K562 (cell line): ENCODE data around the gene MPST. TPM values are rescaled to one million over a fixed set of nuclear protein-coding genes. Genes with fewer than 3 reads are reported as not detected.

Experiments
- ATAC-seq: fragments of 200-7000 bp; cut with Tn5 transposase; 3 replicates; pipeline ENCODE4 v1.9.1; 2020; ENCODE audit warnings: moderate library complexity
- BruUV-seq: library from RNA; stranded (reverse); fragments of 400-500 nt; replicated peaks from 2 replicates; lab custom pipeline; 2021; lab: Mats Ljungman, UMichigan
- CTCF ChIA-PET: fragments of 300-600 bp; formaldehyde crosslinking; extraction: SDS; loops from one replicate; lab custom pipeline; 2021; ENCODE audit warnings: low intra/inter-chr PET ratio; lab: Yijun Ruan, JAX
- POLR2A ChIA-PET: fragments of 300-600, 350-650 bp; sonication (Branson Sonifier 250); formaldehyde crosslinking; extraction: SDS; loops from one replicate; lab custom pipeline; 2021; ENCODE audit warnings: antibody characterized with exemption, inconsistent platforms; lab: Yijun Ruan, JAX
- DNase-seq, 4 experiments: peaks; one replicate each; pipeline versions ENCODE4 v3.0.0 to v3.0.0-alpha.2; 2011 to 2018; ENCODE audit warnings: low spot score in 3 of 4, mixed read lengths in 3 of 4; ENCODE audit errors: extremely low read depth in 1 of 4
- FAIRE-seq: peaks from 2 replicates; lab custom pipeline; 2011; peaks lifted over from hg19 to GRCh38; lab: Jason Lieb, UNC
- H2AFZ ChIP-seq: 2 replicates; pipeline ENCODE4 v1.6.0; 2011; ENCODE audit warnings: low read depth, low read length, control low read depth, inconsistent platforms
- H3K27ac ChIP-seq: fragments of 200-600 bp; 3 replicates; pipeline ENCODE4 v1.8.0; 2011; ENCODE audit warnings: low read depth, mild to moderate bottlenecking, control low read depth, inconsistent platforms, low read length, moderate library complexity, mixed read lengths; ENCODE audit errors: extremely low read depth
- H3K27me3 ChIP-seq, 2 experiments: fragments of 300-600 bp in 1 of 2; 2 replicates in 1 of 2; 3 replicates in 1 of 2; pipeline versions ENCODE4 v1.6.0 to v1.8.0; 2011; ENCODE audit warnings: inconsistent platforms in 2 of 2, low read length in 2 of 2, mild to moderate bottlenecking in 1 of 2, mixed read lengths in 1 of 2, moderate library complexity in 1 of 2; ENCODE audit not compliant: control insufficient read depth in 2 of 2, insufficient read depth in 2 of 2
- H3K36me3 ChIP-seq: fragments of 300-600 bp; 3 replicates; pipeline ENCODE4 v1.8.0; 2011; ENCODE audit warnings: mild to moderate bottlenecking, low read length, inconsistent platforms; ENCODE audit not compliant: control insufficient read depth, insufficient read depth
- H3K4me1 ChIP-seq, 2 experiments: fragments of 200-600 bp in 1 of 2; replicated peaks in 1 of 2; 2 replicates in 1 of 2; 3 replicates in 1 of 2; pipeline versions ENCODE4 v1.5.1 to v1.8.0; 2011; ENCODE audit warnings: inconsistent platforms in 2 of 2, low read length in 2 of 2, mild to moderate bottlenecking in 1 of 2, mixed read lengths in 1 of 2, moderate library complexity in 1 of 2; ENCODE audit not compliant: control insufficient read depth in 2 of 2, insufficient read depth in 2 of 2
- H3K4me2 ChIP-seq: 2 replicates; pipeline ENCODE4 v1.6.1; 2011; ENCODE audit warnings: low read length, control low read depth, inconsistent platforms, mixed read lengths; ENCODE audit not compliant: insufficient read depth
- H3K4me3 ChIP-seq: fragments of 200-600 bp; sonication (generic), shearing (Covaris generic); 2 replicates; pipeline ENCODE4 v1.5.1; 2016; ENCODE audit warnings: control low read depth, inconsistent platforms
- H3K79me2 ChIP-seq: fragments of 200-600 bp; 3 replicates; pipeline ENCODE4 v1.8.0; 2011; ENCODE audit warnings: low read length, inconsistent platforms; ENCODE audit not compliant: control insufficient read depth, insufficient read depth
- H3K9ac ChIP-seq, 2 experiments: 2 replicates each; pipeline versions ENCODE4 v1.6.0 to v1.6.1; 2011; ENCODE audit warnings: low read depth in 2 of 2, low read length in 2 of 2, control low read depth in 1 of 2, inconsistent platforms in 1 of 2, mild to moderate bottlenecking in 1 of 2, mixed read lengths in 1 of 2; ENCODE audit not compliant: insufficient read depth in 1 of 2
- H3K9me1 ChIP-seq: one replicate; pipeline ENCODE4 v1.6.0; 2011; ENCODE audit warnings: inconsistent platforms, mild to moderate bottlenecking, low read length, moderate library complexity; ENCODE audit not compliant: control insufficient read depth, insufficient read depth
- H3K9me3 ChIP-seq: replicated peaks from 2 replicates; pipeline ENCODE4 v1.5.1; 2011; ENCODE audit warnings: low read depth, low read length, inconsistent platforms; ENCODE audit not compliant: control insufficient read depth, insufficient read depth
- H4K20me1 ChIP-seq: replicated peaks from 2 replicates; pipeline ENCODE4 v1.6.1; 2011; ENCODE audit warnings: low read length, inconsistent platforms, mixed read lengths; ENCODE audit not compliant: control insufficient read depth, insufficient read depth
- CBFB ChIP-seq: sonication (generic); formaldehyde crosslinking; IDR thresholded peaks from 2 replicates; pipeline ENCODE4 v1.4.0; 2020; ENCODE audit warnings: mild to moderate bottlenecking, missing genetic modification reagents
- FIP1L1 ChIP-seq: fragments of 200-400 bp; formaldehyde crosslinking; IDR thresholded peaks from 2 replicates; pipeline ENCODE4 v1.6.1; 2018; ENCODE audit warnings: mild to moderate bottlenecking, low read depth, low read length; ENCODE audit not compliant: poor library complexity, severe bottlenecking
- GATAD2A ChIP-seq: fragments of 450-650 bp; IDR thresholded peaks from 2 replicates; pipeline ENCODE4 v1.6.1; 2017
- GMEB1 ChIP-seq: fragments of 250-450 bp; sonication (Bioruptor Pico); IDR thresholded peaks from 2 replicates; pipeline ENCODE4 v1.4.0; 2020; ENCODE audit warnings: mild to moderate bottlenecking
- HCFC1 ChIP-seq: IDR thresholded peaks from 2 replicates; pipeline ENCODE4 v1.6.1; 2012; ENCODE audit warnings: low read depth, low read length, improper control_type of control experiment
- MAFF ChIP-seq: IDR thresholded peaks from 2 replicates; pipeline ENCODE4 v1.6.1; 2012; ENCODE audit warnings: low read length, improper control_type of control experiment
- MAZ ChIP-seq, 2 experiments: fragments of 450-650 bp in 1 of 2; sonication (generic) in 1 of 2; formaldehyde crosslinking; IDR thresholded peaks in 1 of 2; conservative IDR thresholded peaks in 1 of 2; 2 replicates each; pipeline versions ENCODE4 v1.4.0 to v1.5.0; 2020; ENCODE audit warnings: mild to moderate bottlenecking in 1 of 2, missing genetic modification reagents in 1 of 2
- MNT ChIP-seq, 2 experiments: fragments of 450-650 bp; conservative IDR thresholded peaks; 2 replicates each; pipeline ENCODE4 v1.6.1; 2017; ENCODE audit warnings: mild to moderate bottlenecking in 2 of 2, moderate library complexity in 2 of 2
- NR2C2 ChIP-seq, 2 experiments: fragments of 200-800 bp in 1 of 2; sonication (Bioruptor generic) in 1 of 2; sonication (generic) in 1 of 2; formaldehyde crosslinking in 1 of 2; IDR thresholded peaks; 2 replicates each; pipeline versions ENCODE4 v1.6.1 to v1.8.0; 2016 to 2022; ENCODE audit warnings: mild to moderate bottlenecking in 1 of 2, missing compliant biosample characterization in 1 of 2, missing genetic modification characterization in 1 of 2, missing genetic modification reagents in 1 of 2
- POU5F1 ChIP-seq: fragments of 150-350 bp; IDR thresholded peaks from 2 replicates; pipeline ENCODE4 v1.6.1; 2014; ENCODE audit warnings: borderline replicate concordance, low read length, low read depth, mild to moderate bottlenecking; ENCODE audit not compliant: partially characterized antibody
- PTBP1 ChIP-seq: fragments of 200-400 bp; formaldehyde crosslinking; IDR thresholded peaks from 2 replicates; pipeline ENCODE4 v1.6.1; 2017; ENCODE audit warnings: low read depth, low read length
- SRSF7 ChIP-seq: fragments of 200-400 bp; formaldehyde crosslinking; optimal IDR thresholded peaks from 2 replicates; pipeline ENCODE3; 2017; ENCODE audit warnings: mild to moderate bottlenecking, low read depth, low read length
- TSHZ1 ChIP-seq: fragments of 250-450 bp; sonication (Bioruptor Pico); IDR thresholded peaks from 2 replicates; pipeline ENCODE4 v1.4.0; 2020; ENCODE audit warnings: mild to moderate bottlenecking, moderate library complexity
- ZBTB26 ChIP-seq: fragments of 450-650 bp; formaldehyde crosslinking; IDR thresholded peaks from 2 replicates; pipeline ENCODE4 v1.4.0; 2022; ENCODE audit warnings: missing genetic modification characterization
- ZNF551 ChIP-seq: fragments of 250-450 bp; sonication (Bioruptor Pico); IDR thresholded peaks from 2 replicates; pipeline ENCODE4 v1.5.0; 2021; ENCODE audit warnings: mild to moderate bottlenecking, moderate library complexity
- WGBS: fragments of 100-300 bp; shearing (Covaris generic); methylation state at CpG from one replicate; pipeline ENCODE4 v1.1.6; 2016; ENCODE audit warnings: low coverage, mixed read lengths; ENCODE audit not compliant: insufficient coverage; ENCODE audit errors: missing lambda C conversion rate; 5-methylcytosine and 5-hydroxymethylcytosine counted together
- in situ Hi-C: fragments of 300-500 bp; cut with MboI; formaldehyde crosslinking; loops from 4 replicates; pipeline ENCODE4 v1.15.0; 2018; ENCODE audit warnings: inconsistent platforms, mixed read lengths
- intact Hi-C: fragments of 100-400 bp; cut with micrococcal nuclease; formaldehyde crosslinking; loops from 2 replicates; pipeline ENCODE4 v1.14.2; 2022
- polyA plus RNA-seq, 8 experiments: library from polyadenylated mRNA; depleted of rRNA in 4 of 8; stranded (reverse) in 5 of 8; unstranded in 3 of 8; fragments of >200 nt; fragmentation: Nextera tagmentation in 2 of 8; fragmentation: Illumina TruSeq in 1 of 8; extraction: Ambion mirVana in 2 of 8; extraction: Trizol in 1 of 8; gene quantifications; 2 replicates each; pipeline versions ENCODE4 v1.2.1 to v1.2.3, GENCODE V29; 2011 to 2014; ENCODE audit warnings: inconsistent platforms in 1 of 8, missing spikeins in 1 of 8
- total RNA-seq, 7 experiments: library from RNA; depleted of rRNA in 6 of 7; stranded (reverse); fragments of >200 nt in 6 of 7; fragmentation: Illumina TruSeq in 2 of 7; extraction: Trizol in 2 of 7; gene quantifications; 2 replicates each; pipeline versions ENCODE4 v1.2.1 to v1.2.3, GENCODE V29; 2011 to 2021; ENCODE audit warnings: low replicate concordance in 1 of 7

MPST gene
- total and polyA plus RNA-seq, 9 of the 15 experiments (the other 6 are each of a cell fraction or from before 2014, with no cell fraction given), result 0.65 to 104 (median 24.3) TPM

- BruUV-seq, result no TSS peak
- no peak for DNase-seq
- ChIA-PET POLR2A (interaction anchor here (0.6 to 1.5 kb wide), 3 partner anchors 9 to 246 kb away, joined by 3 to 4 read pairs (median 4); no protein-coding TSS in a partner anchor), CTCF (no interaction called here)
- Histone ChIP-seq H3K4me1 (peaks cover 0 to 19% of the 10 kb centered on the region in 2 experiments; a peak in 3 of 5 replicates), H2AFZ (no peak overlapping the region), H3K27ac (no peak overlapping the region), H3K9me3 (no peaks in the 10 kb centered on the region), H4K20me1 (no peaks in the 10 kb centered on the region), H3K27me3 (no peaks in the 10 kb centered on the region), H3K79me2 (peaks cover 14% of the 10 kb centered on the region), H3K4me2 (no peak overlapping the region), H3K9ac (no peak overlapping the region), H3K36me3 (peaks cover 62% of the 10 kb centered on the region; the same call in 2 of the 3 replicates), H3K9me1 (no peaks in the 10 kb centered on the region), H3K4me3 (no peak overlapping the region)
- intact Hi-C loops (no loop called here), in situ Hi-C loops (no loop called here)
- FAIRE-seq, result no peak
- ATAC-seq, result no peak
- 91% methylated on average over 5 of the region's 5 CpGs for WGBS
- TF ChIP-seq SRSF7, result no peak
- TF ChIP-seq MNT (conservative IDR thresholded peaks at IDR 0.05), result no peak
- no peak for TF ChIP-seq NR2C2 (CRISPR knock-in tag; IDR thresholded peaks at IDR 0.05)
- TF ChIP-seq NR2C2 (tag; IDR thresholded peaks at IDR 0.05), result no peak
- no peak for TF ChIP-seq PTBP1
- TF ChIP-seq MAZ (CRISPR knock-in tag; conservative IDR thresholded peaks at IDR 0.05 in 1 of 2, IDR thresholded peaks at IDR 0.05 in 1 of 2), result no peak
- TF ChIP-seq HCFC1, result no peak
- TF ChIP-seq MAFF, result no peak
- no peak for TF ChIP-seq GMEB1 (CRISPR knock-in tag)
- no peak for TF ChIP-seq GATAD2A
- no peak for TF ChIP-seq ZBTB26 (CRISPR knock-in tag)
- TF ChIP-seq POU5F1, result no peak
- no peak for TF ChIP-seq FIP1L1
- no peak for TF ChIP-seq CBFB (CRISPR knock-in tag)
- no peak for TF ChIP-seq ZNF551
- TF ChIP-seq TSHZ1, result no peak
Measured at GRCh38 chr22:37026325-37026724, 6.8 kb downstream of the MPST start.
